RWPE1 (cell line): Measurements from ENCODE around the gene HOXB6.

ENCODE experiments used
- CTCF ChIA-PET: fragments of 350-600 bp; sonication (Branson Sonifier 250); formaldehyde crosslinking; extraction: SDS; loops from one replicate; lab custom pipeline; 2021; lab: Yijun Ruan, JAX
- POLR2A ChIA-PET: fragments of 400-600 bp; formaldehyde crosslinking; extraction: SDS; loops from one replicate; lab custom pipeline; 2020; ENCODE audit warnings: antibody characterized with exemption; ENCODE audit not compliant: low non-redundant PET; lab: Yijun Ruan, JAX
- DNase-seq: peaks from one replicate; pipeline ENCODE4 v3.0.0; 2012; ENCODE audit warnings: low spot score
- H3K27ac ChIP-seq: fragments of 450-650 bp; 2 replicates; pipeline ENCODE4 v1.5.1; 2017
- TF ChIP-seq, protein P1 (sequence below): fragments of 450-650 bp; conservative IDR thresholded peaks from 2 replicates; pipeline ENCODE4 v1.5.1; 2017; ENCODE audit warnings: low read depth, mild to moderate bottlenecking

Gene HOXB6

DNA sequence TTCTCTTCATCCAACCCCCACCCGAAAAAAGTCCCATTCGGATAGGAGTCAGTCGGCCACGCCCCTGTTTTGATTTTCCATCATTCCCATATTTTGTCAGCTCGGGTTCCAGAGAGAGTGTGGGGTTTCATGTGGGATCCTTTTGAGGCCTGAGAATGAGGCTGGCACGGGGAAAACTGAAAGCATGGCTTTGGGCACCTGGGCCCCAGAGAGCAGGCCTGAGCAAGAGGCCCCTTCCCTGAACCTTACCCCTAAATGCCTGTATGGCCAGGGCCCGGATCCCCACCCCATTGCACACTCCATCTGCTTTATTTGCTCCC lies 22.1 kb downstream of the HOXB6 start:
- ChIA-PET CTCF (interaction anchor here (0.6 to 1.0 kb wide), 3 partner anchors 14 to 247 kb away, joined by 3 to 9 read pairs (median 4); no protein-coding TSS in a partner anchor), POLR2A (no interaction called here)
- H3K27ac ChIP-seq, result no peak overlapping the region
- TF ChIP-seq, protein P1, sequence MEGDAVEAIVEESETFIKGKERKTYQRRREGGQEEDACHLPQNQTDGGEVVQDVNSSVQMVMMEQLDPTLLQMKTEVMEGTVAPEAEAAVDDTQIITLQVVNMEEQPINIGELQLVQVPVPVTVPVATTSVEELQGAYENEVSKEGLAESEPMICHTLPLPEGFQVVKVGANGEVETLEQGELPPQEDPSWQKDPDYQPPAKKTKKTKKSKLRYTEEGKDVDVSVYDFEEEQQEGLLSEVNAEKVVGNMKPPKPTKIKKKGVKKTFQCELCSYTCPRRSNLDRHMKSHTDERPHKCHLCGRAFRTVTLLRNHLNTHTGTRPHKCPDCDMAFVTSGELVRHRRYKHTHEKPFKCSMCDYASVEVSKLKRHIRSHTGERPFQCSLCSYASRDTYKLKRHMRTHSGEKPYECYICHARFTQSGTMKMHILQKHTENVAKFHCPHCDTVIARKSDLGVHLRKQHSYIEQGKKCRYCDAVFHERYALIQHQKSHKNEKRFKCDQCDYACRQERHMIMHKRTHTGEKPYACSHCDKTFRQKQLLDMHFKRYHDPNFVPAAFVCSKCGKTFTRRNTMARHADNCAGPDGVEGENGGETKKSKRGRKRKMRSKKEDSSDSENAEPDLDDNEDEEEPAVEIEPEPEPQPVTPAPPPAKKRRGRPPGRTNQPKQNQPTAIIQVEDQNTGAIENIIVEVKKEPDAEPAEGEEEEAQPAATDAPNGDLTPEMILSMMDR, result no peak
- no peak for DNase-seq

DNA sequence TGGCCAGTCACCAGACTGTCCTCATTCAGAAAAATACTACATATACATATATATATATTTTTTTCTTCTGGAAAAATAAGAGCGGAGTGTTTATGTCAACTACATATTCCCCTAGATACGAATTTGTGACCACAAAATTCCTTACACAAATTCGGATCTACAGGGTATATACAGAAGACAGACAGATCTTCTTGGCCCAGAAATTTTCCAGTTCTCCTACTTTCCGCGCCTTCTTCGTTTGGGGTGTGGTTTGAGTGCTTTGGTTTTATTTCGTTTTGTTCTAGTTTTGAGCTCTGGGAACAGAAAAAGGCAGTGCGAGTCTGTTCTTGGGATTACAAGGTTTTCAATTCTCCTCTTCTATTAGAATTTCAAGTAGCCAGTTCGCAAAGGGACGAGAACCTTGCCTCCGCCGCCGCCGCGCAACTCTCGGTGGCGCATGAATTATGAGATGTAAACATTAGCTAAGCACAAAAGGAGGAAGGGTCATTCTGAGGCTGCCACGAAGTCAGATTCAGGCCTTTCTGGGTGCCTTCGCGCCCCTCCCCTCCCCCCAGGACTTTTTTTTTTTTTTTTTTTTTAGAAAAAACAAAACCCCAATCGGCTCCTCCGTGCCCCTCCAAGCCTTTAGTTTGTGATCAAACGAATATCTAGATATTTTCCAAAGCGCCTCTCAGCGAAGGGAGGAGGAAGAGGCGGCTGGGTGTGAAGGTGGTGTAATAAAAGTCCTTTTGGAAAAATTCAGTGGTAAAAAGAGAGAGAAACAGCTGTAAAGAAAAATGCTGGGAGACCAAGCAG lies 24.8 kb downstream of the HOXB6 start:
- POLR2A ChIA-PET, result no interaction called here
- CTCF ChIA-PET, result no interaction called here
- H3K27ac ChIP-seq, result no peak overlapping the region

DNA sequence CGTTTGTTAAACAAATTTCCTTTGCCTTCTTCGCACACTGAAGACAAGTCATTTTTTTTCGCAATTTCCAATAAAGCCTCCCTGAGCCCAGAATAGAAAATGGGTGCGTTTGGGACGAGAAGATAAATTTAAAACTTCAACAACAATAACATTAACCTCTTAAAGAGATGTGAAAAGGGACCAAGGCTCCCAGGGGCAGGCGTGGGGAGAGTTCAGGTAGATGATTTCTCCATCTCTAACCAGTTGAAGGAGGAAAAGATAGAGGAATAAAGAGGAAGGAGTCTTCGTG lies 25.4 kb downstream of the HOXB6 start:
- TF ChIP-seq, protein P1, result no peak
- ChIA-PET POLR2A (no interaction called here), CTCF (interaction anchor here (0.6 kb wide), 1 partner anchor 7 kb away, joined by 7 read pairs; no protein-coding TSS in a partner anchor)
- no peak overlapping the region for H3K27ac ChIP-seq
- no peak for DNase-seq

More for the DNA sequence above, 24.8 kb downstream of the HOXB6 start:
- TF ChIP-seq, protein P1, result no peak
- DNase-seq, result no peak

DNA sequence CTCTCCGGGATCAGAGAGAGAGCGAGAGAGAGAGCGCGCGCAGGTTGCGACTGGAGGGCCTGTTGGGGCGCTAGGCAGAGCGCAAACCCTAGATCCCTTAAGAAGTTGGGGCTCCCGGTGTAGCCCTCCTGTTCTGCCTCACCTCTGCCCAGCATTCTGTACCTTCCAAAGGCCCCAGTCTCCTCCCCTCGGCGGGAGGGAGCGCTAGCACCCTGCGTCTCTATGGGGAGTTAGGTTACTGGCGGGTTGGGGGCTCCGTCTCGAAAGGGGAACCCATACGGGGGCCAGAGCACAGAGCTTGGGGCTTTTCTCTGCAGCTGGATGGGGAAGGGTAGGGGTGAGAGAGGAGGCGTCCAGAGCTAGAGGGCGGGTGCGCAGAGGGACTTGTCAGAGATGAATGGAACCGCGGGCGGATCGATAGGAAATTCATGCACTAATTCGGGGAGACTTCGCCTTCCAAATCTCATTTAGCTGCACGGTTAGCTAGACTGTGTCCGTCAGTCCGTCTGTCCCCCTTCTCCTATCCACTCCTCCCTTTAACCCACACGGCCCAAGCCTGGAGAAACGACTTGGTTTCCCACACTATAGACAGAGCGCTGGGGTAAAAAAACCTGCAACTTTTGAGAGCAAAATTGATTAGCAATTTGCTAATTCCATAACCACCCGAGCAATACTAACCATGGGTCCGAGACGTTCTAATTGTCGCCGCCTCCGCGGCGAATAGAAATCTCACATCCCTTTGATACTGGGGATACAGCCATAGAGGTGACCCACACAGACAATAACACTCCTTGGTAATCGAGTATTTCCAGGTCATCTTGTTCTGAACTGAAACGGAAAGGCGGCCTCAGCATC lies 25.9 kb downstream of the HOXB6 start:
- POLR2A ChIA-PET, result no interaction called here
- H3K27ac ChIP-seq, result peak overlapping the region; percentile 74
- CTCF ChIA-PET, result interaction anchor here (0.6 kb wide), 1 partner anchor 8 kb away, joined by 7 read pairs; no protein-coding TSS in a partner anchor

DNA sequence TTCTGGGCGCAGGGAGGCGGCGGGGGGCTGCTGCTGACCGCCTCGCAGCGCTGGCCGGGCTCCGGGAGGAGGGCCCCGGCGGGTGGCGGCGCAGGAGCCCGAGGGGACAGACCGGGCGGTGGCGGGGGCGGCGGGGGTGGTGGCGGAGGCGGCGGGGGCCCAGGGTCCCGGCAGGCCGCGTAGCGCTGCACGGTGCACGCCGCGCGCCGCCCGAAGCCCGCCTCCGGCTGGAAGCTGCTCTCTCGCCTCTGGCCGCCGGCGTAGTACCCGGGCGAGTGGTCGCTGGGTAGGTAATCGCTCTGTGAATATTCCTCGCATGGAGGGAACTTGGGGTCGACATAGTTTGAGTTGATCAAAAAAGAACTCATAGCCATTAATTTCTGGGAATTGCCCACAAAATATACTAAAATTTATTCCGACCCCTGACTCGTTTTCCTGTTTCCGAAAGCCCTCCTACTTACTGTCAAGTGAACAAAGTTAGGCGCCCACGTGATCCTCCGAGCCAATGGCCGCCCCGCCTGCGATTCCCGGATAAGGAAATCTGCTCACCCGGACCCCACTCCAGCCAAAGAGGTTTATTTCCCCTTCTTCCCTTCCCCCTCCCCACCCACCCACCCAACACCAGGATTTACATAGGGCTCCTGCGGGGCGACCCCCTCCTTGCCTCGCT lies 26.7 kb downstream of the HOXB6 start, which contains the start of gene HOXB4:
HOXB4 (minus strand) TSS at position 405 of the 670 bp plus-strand sequence; CDS start at position 374, 31 bp downstream.
- CTCF ChIA-PET, result interaction anchor here (0.6 kb wide), 1 partner anchor 86 kb away, joined by 3 read pairs; no protein-coding TSS in a partner anchor
- POLR2A ChIA-PET, result no interaction called here
- TF ChIP-seq, protein P1, result no peak
- peak; percentile 71 for DNase-seq
- H3K27ac ChIP-seq, result peak within 1 kb of the TSS; percentile 74

More for the DNA sequence above, 25.9 kb downstream of the HOXB6 start:
- no peak for DNase-seq
- TF ChIP-seq, protein P1, result no peak
